ENCODE data around the gene CNTN2. TPM values are rescaled to one million over a fixed set of nuclear protein-coding genes. Genes with fewer than 3 reads are reported as not detected.

CNTN2 gene
- total RNA-seq, 1 experiment from 2014 or later = 1.2 TPM

DNA sequence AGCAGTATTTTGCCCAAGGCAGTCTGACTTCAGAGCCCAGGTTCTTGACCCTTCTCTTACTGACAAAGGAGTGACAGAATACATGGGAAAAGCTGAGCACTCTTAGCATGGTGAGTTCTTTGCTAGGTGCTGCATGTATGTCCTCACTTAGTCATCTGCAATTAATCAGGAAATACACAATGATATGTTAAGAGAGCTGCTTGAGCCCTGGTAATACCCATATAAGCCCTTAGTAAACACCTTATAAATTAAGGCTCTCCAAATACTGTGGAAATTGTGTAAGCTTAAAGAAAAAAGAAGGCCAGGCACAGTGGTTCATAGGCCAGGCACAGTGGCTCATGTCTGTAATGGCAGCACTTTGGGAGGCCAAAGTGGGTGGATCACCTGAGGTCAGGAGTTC, 55.2 kb downstream of the CNTN2 start (continued):
- TF ChIP-seq, protein P1, sequence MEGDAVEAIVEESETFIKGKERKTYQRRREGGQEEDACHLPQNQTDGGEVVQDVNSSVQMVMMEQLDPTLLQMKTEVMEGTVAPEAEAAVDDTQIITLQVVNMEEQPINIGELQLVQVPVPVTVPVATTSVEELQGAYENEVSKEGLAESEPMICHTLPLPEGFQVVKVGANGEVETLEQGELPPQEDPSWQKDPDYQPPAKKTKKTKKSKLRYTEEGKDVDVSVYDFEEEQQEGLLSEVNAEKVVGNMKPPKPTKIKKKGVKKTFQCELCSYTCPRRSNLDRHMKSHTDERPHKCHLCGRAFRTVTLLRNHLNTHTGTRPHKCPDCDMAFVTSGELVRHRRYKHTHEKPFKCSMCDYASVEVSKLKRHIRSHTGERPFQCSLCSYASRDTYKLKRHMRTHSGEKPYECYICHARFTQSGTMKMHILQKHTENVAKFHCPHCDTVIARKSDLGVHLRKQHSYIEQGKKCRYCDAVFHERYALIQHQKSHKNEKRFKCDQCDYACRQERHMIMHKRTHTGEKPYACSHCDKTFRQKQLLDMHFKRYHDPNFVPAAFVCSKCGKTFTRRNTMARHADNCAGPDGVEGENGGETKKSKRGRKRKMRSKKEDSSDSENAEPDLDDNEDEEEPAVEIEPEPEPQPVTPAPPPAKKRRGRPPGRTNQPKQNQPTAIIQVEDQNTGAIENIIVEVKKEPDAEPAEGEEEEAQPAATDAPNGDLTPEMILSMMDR (IDR thresholded peaks at IDR 0.05) = no peak
- TF ChIP-seq SMAD3 (CRISPR knock-in tag; IDR thresholded peaks at IDR 0.05; ENCODE audit: borderline replicate concordance) = no peak
- no peak for TF ChIP-seq RORB (CRISPR knock-in tag; IDR thresholded peaks at IDR 0.05)
- TF ChIP-seq, protein P2, sequence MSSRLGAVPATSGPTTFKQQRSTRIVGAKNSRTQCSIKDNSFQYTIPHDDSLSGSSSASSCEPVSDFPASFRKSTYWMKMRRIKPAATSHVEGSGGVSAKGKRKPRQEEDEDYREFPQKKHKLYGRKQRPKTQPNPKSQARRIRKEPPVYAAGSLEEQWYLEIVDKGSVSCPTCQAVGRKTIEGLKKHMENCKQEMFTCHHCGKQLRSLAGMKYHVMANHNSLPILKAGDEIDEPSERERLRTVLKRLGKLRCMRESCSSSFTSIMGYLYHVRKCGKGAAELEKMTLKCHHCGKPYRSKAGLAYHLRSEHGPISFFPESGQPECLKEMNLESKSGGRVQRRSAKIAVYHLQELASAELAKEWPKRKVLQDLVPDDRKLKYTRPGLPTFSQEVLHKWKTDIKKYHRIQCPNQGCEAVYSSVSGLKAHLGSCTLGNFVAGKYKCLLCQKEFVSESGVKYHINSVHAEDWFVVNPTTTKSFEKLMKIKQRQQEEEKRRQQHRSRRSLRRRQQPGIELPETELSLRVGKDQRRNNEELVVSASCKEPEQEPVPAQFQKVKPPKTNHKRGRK (CRISPR knock-in tag; IDR thresholded peaks at IDR 0.05; ENCODE audit: borderline replicate concordance) = no peak
- TF ChIP-seq, protein P3, sequence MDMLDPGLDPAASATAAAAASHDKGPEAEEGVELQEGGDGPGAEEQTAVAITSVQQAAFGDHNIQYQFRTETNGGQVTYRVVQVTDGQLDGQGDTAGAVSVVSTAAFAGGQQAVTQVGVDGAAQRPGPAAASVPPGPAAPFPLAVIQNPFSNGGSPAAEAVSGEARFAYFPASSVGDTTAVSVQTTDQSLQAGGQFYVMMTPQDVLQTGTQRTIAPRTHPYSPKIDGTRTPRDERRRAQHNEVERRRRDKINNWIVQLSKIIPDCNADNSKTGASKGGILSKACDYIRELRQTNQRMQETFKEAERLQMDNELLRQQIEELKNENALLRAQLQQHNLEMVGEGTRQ (CRISPR knock-in tag; IDR thresholded peaks at IDR 0.05) = no peak
- TF ChIP-seq ELF4 (CRISPR knock-in tag; IDR thresholded peaks at IDR 0.05; ENCODE audit: low read depth) = no peak
- no peak for TF ChIP-seq IRF2 (CRISPR knock-in tag; IDR thresholded peaks at IDR 0.05; ENCODE audit: borderline replicate concordance, low read depth)

DNA sequence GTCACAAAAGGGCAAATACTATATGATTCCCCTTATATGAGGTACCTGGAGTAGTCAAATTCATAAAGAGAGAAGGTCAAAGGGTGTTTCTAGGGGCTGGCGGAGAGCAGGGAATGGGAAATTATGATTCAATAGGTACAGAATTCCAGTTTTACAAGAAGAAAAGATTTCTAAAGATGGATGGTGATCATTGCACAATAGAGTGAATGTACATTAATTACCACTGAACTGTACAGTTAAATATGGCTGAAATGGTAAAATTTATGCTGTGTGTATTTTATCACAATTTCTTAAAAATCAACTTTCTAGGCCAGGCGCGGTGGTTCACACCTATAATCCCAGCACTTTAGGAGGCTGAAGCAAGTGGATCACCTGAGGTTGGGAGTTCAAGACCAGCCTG, 59.4 kb downstream of the CNTN2 start:
- CTCF ChIA-PET = no interaction called here
- Mint-ChIP-seq H3K9me3 (peaks cover 3% of the 10 kb centered on the region; the same call in 1 of the 2 replicates), H3K36me3 (peaks cover 82% of the 10 kb centered on the region)
- TF ChIP-seq HMGA2 (CRISPR knock-in tag; IDR thresholded peaks at IDR 0.05) (no peak), ZNF671 (CRISPR knock-in tag; IDR thresholded peaks at IDR 0.05) (no peak), ZNF423 (CRISPR knock-in tag; IDR thresholded peaks at IDR 0.05) (no peak), SMAD4 (CRISPR knock-in tag; IDR thresholded peaks at IDR 0.05) (no peak), ESRRA (CRISPR knock-in tag; IDR thresholded peaks at IDR 0.05; ENCODE audit: borderline replicate concordance) (no peak), NFATC4 (CRISPR knock-in tag; IDR thresholded peaks at IDR 0.05) (no peak), JAZF1 (CRISPR knock-in tag; IDR thresholded peaks at IDR 0.05) (no peak), PRRX2 (CRISPR knock-in tag; IDR thresholded peaks at IDR 0.05) (no peak), ZBTB21 (CRISPR knock-in tag; IDR thresholded peaks at IDR 0.05; ENCODE audit: borderline replicate concordance) (no peak)
- TF ChIP-seq, protein P3 (CRISPR knock-in tag; IDR thresholded peaks at IDR 0.05) = no peak
- TF ChIP-seq, protein P4, sequence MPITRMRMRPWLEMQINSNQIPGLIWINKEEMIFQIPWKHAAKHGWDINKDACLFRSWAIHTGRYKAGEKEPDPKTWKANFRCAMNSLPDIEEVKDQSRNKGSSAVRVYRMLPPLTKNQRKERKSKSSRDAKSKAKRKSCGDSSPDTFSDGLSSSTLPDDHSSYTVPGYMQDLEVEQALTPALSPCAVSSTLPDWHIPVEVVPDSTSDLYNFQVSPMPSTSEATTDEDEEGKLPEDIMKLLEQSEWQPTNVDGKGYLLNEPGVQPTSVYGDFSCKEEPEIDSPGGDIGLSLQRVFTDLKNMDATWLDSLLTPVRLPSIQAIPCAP (CRISPR knock-in tag; IDR thresholded peaks at IDR 0.05) = no peak
- TF ChIP-seq, protein P5, sequence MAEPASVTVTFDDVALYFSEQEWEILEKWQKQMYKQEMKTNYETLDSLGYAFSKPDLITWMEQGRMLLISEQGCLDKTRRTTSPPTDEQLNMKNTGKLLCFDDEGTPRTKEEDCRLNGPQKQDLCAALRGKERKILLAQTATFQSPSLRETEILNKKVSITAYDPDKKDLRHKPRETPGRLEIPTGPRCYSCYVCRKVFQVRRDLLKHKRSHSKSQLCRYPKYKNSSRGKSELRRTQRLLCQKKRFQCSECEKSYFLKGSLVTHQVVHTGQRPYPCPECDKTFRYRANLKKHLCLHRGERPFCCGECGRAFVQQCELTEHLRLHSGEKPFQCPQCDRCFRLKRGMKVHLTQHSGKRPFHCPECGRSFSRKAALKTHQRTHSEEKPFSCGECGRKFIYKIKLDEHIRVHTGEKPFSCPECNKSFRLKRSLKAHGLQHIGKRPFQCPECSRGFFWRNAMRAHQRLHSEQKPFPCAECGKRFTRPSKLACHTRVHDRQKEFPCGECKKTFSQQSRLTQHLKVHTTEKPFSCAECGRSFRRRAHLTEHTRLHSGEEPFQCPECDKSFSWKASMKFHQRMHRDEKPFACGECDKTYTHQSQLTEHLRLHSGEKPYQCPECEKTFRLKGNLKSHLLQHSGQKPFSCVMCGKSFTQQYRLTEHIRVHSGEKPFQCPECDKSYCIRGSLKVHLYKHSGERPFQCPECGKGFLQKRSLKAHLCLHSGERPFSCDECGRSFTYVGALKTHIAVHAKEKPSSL (CRISPR knock-in tag; conservative IDR thresholded peaks at IDR 0.05) = no peak
- TF ChIP-seq, protein P6, sequence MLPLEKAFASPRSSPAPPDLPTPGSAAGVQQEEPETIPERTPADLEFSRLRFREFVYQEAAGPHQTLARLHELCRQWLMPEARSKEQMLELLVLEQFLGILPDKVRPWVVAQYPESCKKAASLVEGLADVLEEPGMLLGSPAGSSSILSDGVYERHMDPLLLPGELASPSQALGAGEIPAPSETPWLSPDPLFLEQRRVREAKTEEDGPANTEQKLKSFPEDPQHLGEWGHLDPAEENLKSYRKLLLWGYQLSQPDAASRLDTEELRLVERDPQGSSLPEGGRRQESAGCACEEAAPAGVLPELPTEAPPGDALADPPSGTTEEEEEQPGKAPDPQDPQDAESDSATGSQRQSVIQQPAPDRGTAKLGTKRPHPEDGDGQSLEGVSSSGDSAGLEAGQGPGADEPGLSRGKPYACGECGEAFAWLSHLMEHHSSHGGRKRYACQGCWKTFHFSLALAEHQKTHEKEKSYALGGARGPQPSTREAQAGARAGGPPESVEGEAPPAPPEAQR (CRISPR knock-in tag; IDR thresholded peaks at IDR 0.05) = no peak
- TF ChIP-seq, protein P7, sequence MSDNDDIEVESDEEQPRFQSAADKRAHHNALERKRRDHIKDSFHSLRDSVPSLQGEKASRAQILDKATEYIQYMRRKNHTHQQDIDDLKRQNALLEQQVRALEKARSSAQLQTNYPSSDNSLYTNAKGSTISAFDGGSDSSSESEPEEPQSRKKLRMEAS (CRISPR knock-in tag; IDR thresholded peaks at IDR 0.05) = no peak
- TF ChIP-seq, protein P1 (IDR thresholded peaks at IDR 0.05) = no peak

More for the DNA sequence above, 59.4 kb downstream of the CNTN2 start:
- POLR2A ChIA-PET = no interaction called here
- Mint-ChIP-seq H3K4me1 (no peaks in the 10 kb centered on the region), H3K27me3 (ENCODE audit: low read depth) (no peaks in the 10 kb centered on the region), H3K4me3 (no peak overlapping the region), H3K27ac (no peak overlapping the region)
- DNase-seq (ENCODE audit: low spot score) (no peak), ATAC-seq (no peak)
